NCI-H1694 treated with DMSO at 0.1 percent for 48 hours (cell line): ENCODE measurements around the gene SORT1.
"Not testable (repeated sequence)": the region's sequence is repeated elsewhere in the genome, so short reads cannot be mapped to it uniquely, and the experiment has no call there.

Experiments used
- DNase-seq: peaks from one replicate; lab custom pipeline; 2025; lab: John Stamatoyannopoulos, UW

SORT1 gene

DNA sequence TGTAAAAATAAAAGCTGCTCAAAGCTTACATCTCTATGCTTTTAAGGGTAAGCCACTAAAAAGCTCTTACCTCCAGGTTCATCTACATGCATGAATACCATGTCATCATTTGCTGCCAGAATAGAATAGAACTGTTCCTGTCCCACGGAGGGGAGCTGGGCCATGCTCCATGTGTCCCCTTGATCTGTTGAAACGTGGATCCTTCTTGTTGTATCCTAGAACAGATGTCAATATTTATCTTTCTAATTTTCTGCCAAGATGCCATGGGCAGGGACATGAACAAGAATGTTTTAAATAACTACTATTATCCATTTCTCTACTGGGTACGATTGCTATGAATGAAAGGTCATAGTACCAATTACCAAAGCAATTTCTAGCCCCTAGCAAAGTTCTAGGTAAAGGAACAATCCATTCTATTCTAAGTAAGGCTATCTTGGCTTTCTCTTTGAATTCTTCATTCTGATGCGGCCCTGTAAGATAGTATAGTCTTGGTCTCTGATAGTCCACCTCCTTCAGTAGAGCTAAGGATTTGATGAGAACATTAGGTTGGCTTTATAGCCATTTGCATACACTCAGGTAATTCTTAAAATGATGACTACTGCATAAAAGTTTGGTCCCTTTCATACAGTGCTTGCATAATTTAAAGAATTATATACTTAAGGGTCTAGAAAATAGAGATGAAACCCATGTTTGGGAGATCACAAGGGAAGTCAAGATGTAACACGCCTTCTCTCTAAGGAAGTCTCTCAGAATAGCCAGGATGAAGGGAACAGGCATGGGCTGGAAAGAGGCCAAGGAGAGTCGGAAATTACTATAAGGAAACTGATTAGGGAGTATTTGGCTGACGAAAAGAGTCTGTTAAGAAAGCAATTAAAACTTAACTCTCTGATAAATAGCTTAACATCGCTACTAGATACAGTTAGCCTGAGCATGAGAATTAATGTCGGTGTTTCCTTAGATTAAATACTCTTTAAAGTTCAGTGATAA lies 55.5 kb downstream of the SORT1 start:
- peak; percentile 16 for DNase-seq

- DNase-seq, result no peak
Measured at GRCh38 chr1:109338608-109339007, 59.1 kb downstream of the SORT1 start.

DNA sequence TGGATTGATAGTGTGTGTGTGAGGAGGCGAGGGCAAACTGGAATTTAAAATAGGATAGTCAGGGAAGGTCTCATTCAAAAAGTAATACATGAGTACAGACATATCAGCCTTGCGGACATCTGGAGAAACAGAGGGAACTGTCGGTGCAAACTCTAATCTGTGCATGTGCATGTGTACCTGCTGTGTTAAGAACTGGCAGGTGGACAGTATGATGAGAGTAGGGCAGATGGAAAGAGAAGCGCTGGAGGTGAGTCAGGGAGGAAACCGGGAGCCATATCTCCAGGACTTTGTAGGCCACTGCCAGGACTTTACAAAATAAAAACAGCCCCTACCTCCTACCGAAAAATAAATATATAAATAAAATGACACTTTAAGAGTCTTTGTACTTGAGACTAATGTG lies 59.6 kb downstream of the SORT1 start:
- no peak for DNase-seq

DNA sequence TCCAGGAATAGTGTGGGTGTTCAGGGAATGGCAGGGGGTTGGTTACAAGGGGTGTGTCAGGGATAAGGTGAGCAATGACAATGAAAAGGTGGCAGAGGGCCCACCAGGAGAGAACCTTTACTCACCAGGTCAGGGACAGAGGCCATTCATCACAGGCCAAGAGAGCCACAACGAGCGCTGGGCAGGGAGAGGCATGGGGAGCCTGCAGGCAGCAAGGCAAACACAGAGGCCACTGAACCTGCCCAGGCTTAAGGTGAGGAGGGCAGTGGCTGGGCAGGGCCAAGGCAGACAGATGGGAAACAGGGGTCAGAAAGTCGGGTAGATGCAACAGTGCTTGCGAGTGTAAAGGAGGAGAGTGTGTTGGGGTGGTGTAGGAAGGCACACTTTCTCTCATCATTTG lies 62.6 kb downstream of the SORT1 start:
- DNase-seq, result no peak

- DNase-seq, result no peak
Measured at GRCh38 chr1:109331113-109331512, 66.6 kb downstream of the SORT1 start.

GRCh38 chr1:109327285-109327684 lies 70.4 kb downstream of the SORT1 start:
- no peak for DNase-seq

DNA sequence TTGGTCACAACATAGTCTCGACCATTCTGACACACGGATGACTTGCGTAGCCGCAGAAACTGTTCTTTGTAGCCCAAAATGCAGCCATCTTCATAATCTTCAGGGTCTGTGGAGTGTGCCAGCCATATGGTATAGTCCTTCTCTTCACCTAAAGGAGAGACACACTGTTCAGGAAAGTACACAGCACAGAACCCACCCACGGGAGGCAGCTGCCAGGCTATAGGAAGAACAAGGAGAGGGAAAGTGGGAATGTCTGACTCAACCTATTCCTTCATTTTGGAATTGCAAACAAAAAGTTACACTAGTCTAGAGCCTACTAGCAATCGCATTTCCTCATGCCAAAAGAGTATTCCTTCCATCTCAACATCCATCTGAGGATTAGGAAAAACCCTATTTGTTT lies 74.7 kb downstream of the SORT1 start:
- no peak for DNase-seq

DNA sequence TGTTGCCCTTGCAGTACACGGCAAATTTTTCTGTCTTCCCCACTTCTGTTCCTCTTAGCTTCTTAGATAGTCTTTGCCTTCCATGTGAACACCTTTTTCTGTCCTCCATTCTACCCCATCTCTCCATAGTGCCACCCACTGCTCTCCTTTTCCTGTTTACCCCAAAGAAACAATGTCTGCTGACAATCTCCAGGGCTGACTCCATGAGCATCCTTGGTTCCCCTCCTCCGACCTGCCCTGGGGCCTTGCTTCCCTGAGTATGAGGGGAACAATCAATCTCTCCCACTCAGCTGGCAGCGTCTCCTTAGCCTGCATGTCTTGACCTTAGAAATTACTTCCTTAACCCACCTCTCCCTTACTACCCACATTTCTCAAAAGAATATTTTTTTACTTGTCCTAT lies 78.6 kb downstream of the SORT1 start:
- no peak for DNase-seq

DNA sequence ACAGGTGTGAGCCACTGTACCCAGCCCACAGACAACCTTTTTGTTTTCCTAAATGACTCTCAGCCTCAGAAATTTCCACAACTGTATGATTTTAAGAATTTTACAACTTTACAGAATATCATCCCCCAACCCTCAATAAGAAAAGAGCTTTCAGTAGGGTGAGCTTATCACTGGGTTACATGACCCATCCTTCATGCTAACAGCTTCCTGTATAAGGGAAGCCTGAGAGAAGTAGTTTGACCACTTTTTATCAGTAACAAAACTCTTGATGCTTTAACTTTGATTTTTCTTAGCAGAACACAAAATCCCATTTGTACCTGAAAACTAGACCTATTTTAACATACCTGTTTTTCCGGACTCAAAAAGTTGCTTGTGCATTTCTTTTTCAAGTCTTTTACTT lies 81.2 kb downstream of the SORT1 start:
- DNase-seq, result no peak

DNA sequence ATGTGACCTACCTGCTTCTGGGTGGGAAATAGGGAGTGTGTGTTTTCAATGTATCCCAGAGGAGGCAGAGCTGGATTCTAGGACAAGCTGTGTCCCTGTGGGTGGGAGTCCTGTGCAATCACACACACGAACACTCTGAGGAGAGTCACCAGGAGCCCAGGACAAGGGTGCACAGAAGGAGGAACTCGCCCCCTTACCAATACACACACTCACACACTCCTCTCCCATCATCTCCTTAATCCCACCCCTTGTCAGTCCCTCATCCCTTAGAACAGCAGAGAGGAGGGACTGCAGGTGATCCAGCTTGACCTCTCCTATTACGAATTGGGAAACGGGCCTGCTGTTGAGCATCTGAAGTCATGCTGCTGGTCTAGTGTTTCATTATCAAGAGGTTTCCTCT lies 82.4 kb downstream of the SORT1 start:
- no peak for DNase-seq

DNA sequence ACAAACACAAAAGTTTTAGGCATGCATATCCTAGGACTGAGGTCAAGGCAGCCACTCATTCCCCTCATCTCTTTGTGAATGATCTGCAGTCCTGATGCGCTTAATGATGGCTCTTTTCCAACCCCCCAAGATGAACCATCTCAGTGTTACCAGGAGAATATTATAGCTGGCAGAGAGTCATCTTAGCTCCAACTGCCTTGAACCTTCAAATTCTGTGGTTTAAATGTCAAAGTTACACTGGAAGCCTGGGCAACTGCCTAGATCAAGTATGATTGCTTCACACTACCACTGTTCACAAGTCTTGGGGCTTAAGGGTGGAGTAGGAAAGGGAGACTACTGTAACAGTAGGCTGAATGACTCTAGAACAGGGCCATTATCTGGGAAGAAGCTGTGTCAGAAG lies 82.9 kb downstream of the SORT1 start:
- DNase-seq, result no peak

GRCh38 chr1:109312978-109313775 lies 84.5 kb downstream of the SORT1 start:
- DNase-seq, result peak; percentile 88

- DNase-seq, result peak; percentile 81
Measured at GRCh38 chr1:109312246-109312645, 85.5 kb downstream of the SORT1 start.

GRCh38 chr1:109309347-109309746 lies 88.4 kb downstream of the SORT1 start:
- DNase-seq, result no peak

DNA sequence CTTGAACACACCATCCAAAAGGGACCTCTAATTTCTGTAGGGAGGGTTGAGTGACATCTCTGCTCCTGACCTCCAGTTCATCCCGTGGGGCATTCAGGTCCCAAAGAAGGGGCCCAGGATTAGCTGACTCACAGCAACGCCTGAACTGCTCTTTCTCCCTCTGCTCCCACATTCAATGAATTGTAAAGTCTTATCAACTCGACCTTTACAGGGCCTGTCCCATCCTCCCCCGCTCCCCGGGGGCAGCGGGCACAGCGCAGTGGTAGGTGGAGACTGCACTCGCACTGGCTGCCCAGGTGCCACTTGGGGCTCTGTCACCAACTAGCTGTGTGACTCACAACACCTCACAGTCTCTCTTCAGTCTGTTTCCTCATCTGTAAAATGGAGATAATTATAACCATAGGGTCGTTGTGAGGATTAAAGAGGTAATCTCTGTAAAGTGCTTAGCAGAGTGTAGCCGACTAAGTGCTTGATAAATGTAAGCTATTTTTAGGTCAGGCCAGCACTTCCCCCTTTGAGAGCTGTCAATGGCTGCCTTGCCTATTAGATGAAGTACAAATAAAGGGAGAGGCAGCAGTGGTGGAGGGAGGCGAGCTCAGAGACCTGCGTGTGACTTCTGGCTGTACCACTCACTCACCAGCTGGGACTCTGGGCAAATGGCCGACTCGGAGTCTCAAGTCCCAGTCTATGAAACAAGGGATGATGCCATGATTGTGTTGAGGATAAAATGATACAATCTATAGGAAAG lies 90.3 kb downstream of the SORT1 start:
- peak; percentile 52 for DNase-seq

- DNase-seq, result no peak
Measured at GRCh38 chr1:109306832-109307273, 90.9 kb downstream of the SORT1 start, which contains the start of gene MYBPHL. Gene MYBPHL (minus strand): TSS chr1:109307011. CDS start chr1:109306991, 20 bp downstream.

DNA sequence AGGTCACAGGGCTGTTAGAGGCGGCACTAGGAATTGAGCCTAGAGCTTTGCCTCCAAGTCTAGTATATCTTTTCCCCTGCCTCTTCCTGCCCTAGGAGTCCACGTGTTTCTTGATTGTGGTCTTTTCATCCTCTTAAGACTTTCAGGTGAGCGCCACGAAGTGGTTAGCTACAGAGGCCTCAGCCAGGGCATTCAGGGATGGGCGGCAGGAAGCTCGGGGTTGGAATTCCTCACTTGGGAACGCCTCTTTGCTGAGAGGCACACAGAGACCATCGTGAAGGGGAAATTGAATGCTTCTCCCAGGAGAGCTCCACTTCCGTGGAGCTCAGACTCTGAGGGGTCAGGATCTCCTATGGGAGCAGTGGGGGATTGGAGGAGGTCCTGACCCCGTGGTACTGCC lies 91.7 kb downstream of the SORT1 start:
- DNase-seq, result not testable (repeated sequence)

- DNase-seq, result peak; percentile 24
Measured at GRCh38 chr1:109304226-109304920, 93.3 kb downstream of the SORT1 start.

GRCh38 chr1:109301874-109302273 lies 95.8 kb downstream of the SORT1 start:
- DNase-seq, result no peak

DNA sequence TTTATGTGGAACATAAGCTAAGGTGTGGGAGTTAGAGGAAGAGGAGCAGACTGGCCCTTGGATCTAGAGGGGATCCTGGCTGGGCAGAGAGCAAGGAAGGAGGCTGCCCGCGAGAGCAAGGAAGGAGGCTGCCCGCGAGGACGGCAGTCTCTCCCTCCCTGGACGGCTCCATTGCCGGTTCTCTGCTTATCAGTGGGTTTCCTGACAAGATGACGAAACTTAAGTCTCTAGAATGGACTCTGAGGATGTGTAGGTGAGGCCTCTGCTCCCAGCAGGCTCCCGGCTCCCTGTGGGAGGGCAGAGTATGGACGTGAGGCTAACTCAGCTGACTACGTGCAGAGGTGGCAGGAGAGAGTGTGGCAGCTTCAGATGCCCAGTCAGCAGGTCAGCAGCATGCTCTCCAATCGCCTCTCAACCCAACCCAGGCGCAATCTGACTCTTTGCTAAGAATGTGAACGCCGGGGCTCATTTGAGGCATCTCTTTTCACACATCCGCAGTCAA lies 97.0 kb downstream of the SORT1 start:
- DNase-seq, result no peak
